Uterus (tissue), 2 donors: ENCODE data around the gene CPSF4L.

Experiments
- CTCF ChIP-seq, 4 experiments: fragments of 200-600 bp in 2 of 4; fragments of 450-650 bp in 2 of 4; sonication (generic) in 2 of 4; IDR thresholded peaks; one replicate each; pipeline ENCODE4 v1.5.1; 2016 to 2019; ENCODE audit warnings: antibody characterized with exemption in 4 of 4, mild to moderate bottlenecking in 2 of 4, moderate library complexity in 1 of 4
- POLR2A ChIP-seq, 2 donors: fragments of 450-650 bp; IDR thresholded peaks; one replicate each; pipeline ENCODE4 v1.6.1; 2016; ENCODE audit warnings: antibody characterized with exemption in 2 of 2, mild to moderate bottlenecking in 1 of 2, moderate library complexity in 1 of 2

- TF ChIP-seq CTCF (IDR thresholded peaks at IDR 0.05) (no peak), POLR2A (IDR thresholded peaks at IDR 0.05) (no peak)
Observed at GRCh38 chr17:73250851-73251640, 10.6 kb downstream of the CPSF4L start.
